ENCODE data around the gene NIT2.

DNA sequence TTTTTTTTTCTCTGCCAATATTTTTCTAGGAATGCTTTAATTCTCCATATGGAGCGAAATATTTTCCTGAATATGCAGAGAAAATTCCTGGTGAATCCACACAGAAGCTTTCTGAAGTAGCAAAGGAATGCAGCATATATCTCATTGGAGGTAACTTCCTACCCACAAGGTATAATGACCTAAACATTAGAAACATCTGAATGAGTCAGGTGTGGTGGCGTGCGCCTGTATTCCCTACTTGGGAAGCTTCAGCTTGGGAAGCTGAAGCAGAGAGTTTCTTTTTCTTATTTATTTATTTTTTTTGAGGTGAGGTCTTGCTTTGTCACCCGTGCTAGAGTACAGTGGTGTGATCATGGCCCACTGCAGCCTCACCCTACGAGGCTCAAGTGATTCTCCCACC, 5.2 kb downstream of the NIT2 start:
- no peak for TF ChIP-seq POLR2A (IDR thresholded peaks at IDR 0.05)
- TF ChIP-seq, protein P1, sequence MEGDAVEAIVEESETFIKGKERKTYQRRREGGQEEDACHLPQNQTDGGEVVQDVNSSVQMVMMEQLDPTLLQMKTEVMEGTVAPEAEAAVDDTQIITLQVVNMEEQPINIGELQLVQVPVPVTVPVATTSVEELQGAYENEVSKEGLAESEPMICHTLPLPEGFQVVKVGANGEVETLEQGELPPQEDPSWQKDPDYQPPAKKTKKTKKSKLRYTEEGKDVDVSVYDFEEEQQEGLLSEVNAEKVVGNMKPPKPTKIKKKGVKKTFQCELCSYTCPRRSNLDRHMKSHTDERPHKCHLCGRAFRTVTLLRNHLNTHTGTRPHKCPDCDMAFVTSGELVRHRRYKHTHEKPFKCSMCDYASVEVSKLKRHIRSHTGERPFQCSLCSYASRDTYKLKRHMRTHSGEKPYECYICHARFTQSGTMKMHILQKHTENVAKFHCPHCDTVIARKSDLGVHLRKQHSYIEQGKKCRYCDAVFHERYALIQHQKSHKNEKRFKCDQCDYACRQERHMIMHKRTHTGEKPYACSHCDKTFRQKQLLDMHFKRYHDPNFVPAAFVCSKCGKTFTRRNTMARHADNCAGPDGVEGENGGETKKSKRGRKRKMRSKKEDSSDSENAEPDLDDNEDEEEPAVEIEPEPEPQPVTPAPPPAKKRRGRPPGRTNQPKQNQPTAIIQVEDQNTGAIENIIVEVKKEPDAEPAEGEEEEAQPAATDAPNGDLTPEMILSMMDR (IDR thresholded peaks at IDR 0.05): no peak
- no peak for TF ChIP-seq EP300 (IDR thresholded peaks at IDR 0.05)
- no peak for TF ChIP-seq POLR2AphosphoS5 (IDR thresholded peaks at IDR 0.05)

Data from suprapubic skin (tissue), 4 donors.